ENCODE measurements around the gene SORCS1. TPM values are rescaled to one million over a fixed set of nuclear protein-coding genes. Genes with fewer than 3 reads are reported as not detected.

The SORCS1 gene
- total RNA-seq, 1 experiment from 2014 or later, result not detected

DNA sequence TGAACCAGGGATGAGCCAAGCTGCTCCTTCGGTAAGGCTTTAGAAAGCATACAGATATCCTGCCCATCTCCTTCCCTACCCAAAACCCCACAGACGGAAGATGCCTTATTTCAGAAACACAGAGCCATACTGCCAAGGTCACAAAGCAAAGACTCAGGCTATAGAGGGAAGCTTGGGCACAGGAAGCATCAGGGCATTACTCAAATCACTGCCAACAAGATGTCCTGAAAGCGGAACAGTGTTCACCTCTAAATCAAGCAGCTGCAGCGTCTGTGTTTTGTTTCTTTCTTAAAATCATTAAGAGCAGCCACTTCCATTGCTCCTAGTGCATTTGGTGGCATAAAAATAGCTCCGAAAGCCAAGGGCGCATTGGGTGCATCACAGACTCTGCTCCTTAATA lies 307.3 kb downstream of the SORCS1 start:
- CTCF ChIA-PET, result no interaction called here
- RAD21 ChIA-PET (ENCODE audit: low non-redundant PET in 1 of 2, low total read pairs in 2 of 2, uncharacterized antibody in 2 of 2, unreplicated experiment in 2 of 2), result no interaction called here
- no peak overlapping the region for H3K9ac ChIP-seq (ENCODE audit: low read length)
- DNase-seq (ENCODE audit: low read depth, low spot score) (no peak), ATAC-seq (no peak)
- no peak overlapping the region for H3K4me3 ChIP-seq (replicated peaks in 1 of 2; ENCODE audit: low read depth in 1 of 2, low read length in 2 of 2)
- BruUV-seq (replicated peaks), result no TSS peak
- no peak overlapping the region for H3K27ac ChIP-seq (ENCODE audit: low read depth, low read length)
- no peak overlapping the region for H3K4me2 ChIP-seq (ENCODE audit: low read length)
- POLR2A ChIA-PET, result no interaction called here
- no peaks in the 10 kb centered on the region for H3K4me1 ChIP-seq (ENCODE audit: control insufficient read depth in 1 of 2, insufficient read depth in 2 of 2, low read length in 2 of 2)
- no peaks in the 10 kb centered on the region for H3K9me2 ChIP-seq (ENCODE audit: insufficient read depth)
- no peaks in the 10 kb centered on the region for H3K27me3 ChIP-seq (ENCODE audit: insufficient read depth, low read length)
- H3K36me3 ChIP-seq (ENCODE audit: control insufficient read depth in 1 of 2, insufficient read depth in 2 of 2, low read length in 2 of 2), result no peaks in the 10 kb centered on the region
- TF ChIP-seq ZFX (IDR thresholded peaks at IDR 0.05) (no peak), ZNF274 (IDR thresholded peaks at IDR 0.05; ENCODE audit: low read depth, low read length) (no peak), MAX (IDR thresholded peaks at IDR 0.05) (no peak), SRF (IDR thresholded peaks at IDR 0.05; ENCODE audit: low read depth) (no peak), JUND (IDR thresholded peaks at IDR 0.05) (no peak), ELF1 (IDR thresholded peaks at IDR 0.05; ENCODE audit: borderline replicate concordance, low read depth) (no peak), SP1 (IDR thresholded peaks at IDR 0.05; ENCODE audit: low read depth) (no peak), SIN3A (IDR thresholded peaks at IDR 0.05; ENCODE audit: low read depth) (no peak), EZH2phosphoT487 (IDR thresholded peaks at IDR 0.05; ENCODE audit: borderline replicate concordance) (no peak), FOSL1 (IDR thresholded peaks at IDR 0.05; ENCODE audit: low read depth) (no peak), RAD21 (IDR thresholded peaks at IDR 0.05; ENCODE audit: low read depth) (no peak), TCF7L2 (IDR thresholded peaks at IDR 0.05; ENCODE audit: borderline replicate concordance, extremely low read depth, insufficient read depth, insufficient read length) (no peak), EGR1 (IDR thresholded peaks at IDR 0.05; ENCODE audit: low read depth) (no peak), POLR2AphosphoS5 (IDR thresholded peaks at IDR 0.05; ENCODE audit: low read depth, low read length) (no peak), CTCF (IDR thresholded peaks at IDR 0.05 in 2 of 3, conservative IDR thresholded peaks at IDR 0.05 in 1 of 3; ENCODE audit: borderline replicate concordance in 1 of 3, insufficient read depth in 1 of 3, low read depth in 2 of 3, low read length in 2 of 3) (no peak)
- TF ChIP-seq, protein P1, sequence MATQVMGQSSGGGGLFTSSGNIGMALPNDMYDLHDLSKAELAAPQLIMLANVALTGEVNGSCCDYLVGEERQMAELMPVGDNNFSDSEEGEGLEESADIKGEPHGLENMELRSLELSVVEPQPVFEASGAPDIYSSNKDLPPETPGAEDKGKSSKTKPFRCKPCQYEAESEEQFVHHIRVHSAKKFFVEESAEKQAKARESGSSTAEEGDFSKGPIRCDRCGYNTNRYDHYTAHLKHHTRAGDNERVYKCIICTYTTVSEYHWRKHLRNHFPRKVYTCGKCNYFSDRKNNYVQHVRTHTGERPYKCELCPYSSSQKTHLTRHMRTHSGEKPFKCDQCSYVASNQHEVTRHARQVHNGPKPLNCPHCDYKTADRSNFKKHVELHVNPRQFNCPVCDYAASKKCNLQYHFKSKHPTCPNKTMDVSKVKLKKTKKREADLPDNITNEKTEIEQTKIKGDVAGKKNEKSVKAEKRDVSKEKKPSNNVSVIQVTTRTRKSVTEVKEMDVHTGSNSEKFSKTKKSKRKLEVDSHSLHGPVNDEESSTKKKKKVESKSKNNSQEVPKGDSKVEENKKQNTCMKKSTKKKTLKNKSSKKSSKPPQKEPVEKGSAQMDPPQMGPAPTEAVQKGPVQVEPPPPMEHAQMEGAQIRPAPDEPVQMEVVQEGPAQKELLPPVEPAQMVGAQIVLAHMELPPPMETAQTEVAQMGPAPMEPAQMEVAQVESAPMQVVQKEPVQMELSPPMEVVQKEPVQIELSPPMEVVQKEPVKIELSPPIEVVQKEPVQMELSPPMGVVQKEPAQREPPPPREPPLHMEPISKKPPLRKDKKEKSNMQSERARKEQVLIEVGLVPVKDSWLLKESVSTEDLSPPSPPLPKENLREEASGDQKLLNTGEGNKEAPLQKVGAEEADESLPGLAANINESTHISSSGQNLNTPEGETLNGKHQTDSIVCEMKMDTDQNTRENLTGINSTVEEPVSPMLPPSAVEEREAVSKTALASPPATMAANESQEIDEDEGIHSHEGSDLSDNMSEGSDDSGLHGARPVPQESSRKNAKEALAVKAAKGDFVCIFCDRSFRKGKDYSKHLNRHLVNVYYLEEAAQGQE (IDR thresholded peaks at IDR 0.05; ENCODE audit: low read depth), result no peak
- TF ChIP-seq, protein P2, sequence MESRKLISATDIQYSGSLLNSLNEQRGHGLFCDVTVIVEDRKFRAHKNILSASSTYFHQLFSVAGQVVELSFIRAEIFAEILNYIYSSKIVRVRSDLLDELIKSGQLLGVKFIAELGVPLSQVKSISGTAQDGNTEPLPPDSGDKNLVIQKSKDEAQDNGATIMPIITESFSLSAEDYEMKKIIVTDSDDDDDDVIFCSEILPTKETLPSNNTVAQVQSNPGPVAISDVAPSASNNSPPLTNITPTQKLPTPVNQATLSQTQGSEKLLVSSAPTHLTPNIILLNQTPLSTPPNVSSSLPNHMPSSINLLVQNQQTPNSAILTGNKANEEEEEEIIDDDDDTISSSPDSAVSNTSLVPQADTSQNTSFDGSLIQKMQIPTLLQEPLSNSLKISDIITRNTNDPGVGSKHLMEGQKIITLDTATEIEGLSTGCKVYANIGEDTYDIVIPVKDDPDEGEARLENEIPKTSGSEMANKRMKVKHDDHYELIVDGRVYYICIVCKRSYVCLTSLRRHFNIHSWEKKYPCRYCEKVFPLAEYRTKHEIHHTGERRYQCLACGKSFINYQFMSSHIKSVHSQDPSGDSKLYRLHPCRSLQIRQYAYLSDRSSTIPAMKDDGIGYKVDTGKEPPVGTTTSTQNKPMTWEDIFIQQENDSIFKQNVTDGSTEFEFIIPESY (IDR thresholded peaks at IDR 0.05; ENCODE audit: extremely low read depth, insufficient replicate concordance, low read length), result no peak
- TF ChIP-seq, protein P3, sequence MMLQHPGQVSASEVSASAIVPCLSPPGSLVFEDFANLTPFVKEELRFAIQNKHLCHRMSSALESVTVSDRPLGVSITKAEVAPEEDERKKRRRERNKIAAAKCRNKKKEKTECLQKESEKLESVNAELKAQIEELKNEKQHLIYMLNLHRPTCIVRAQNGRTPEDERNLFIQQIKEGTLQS (IDR thresholded peaks at IDR 0.05), result no peak
- no peaks in the 10 kb centered on the region for H4K20me1 ChIP-seq (ENCODE audit: insufficient read depth)
- intact Hi-C loops (cut with micrococcal nuclease), result no loop called here
- H2AFZ ChIP-seq (ENCODE audit: low read depth, low read length, poor library complexity, severe bottlenecking), result no peak overlapping the region
- no peaks in the 10 kb centered on the region for H3K79me2 ChIP-seq (ENCODE audit: insufficient read depth, low read length)
- peaks cover 29 to 49% of the 10 kb centered on the region in 2 experiments; a peak in 3 of 4 replicates for H3K9me3 ChIP-seq (ENCODE audit: control insufficient read depth in 1 of 2, insufficient read depth in 1 of 2, low read depth in 1 of 2, low read length in 2 of 2)

All from HCT116 (cell line).